Brain pericyte (primary cell): ENCODE results near the gene CDC25B.

ENCODE experiments used
- DNase-seq: peaks from one replicate; pipeline ENCODE4 v3.0.0-alpha.2; 2012; ENCODE audit warnings: low read depth, low spot score

Gene CDC25B

GRCh38 chr20:3795511-3796468 lies at the start of gene CDC25B:
CDC25B (plus strand) TSS chr20:3796310; CDS start chr20:3796532, 222 bp downstream.
- DNase-seq = peak; percentile 71

GRCh38 chr20:3747471-3747870 lies 48.6 kb upstream of the CDC25B start:
- DNase-seq = no peak

GRCh38 chr20:3748073-3748472 lies 48.0 kb upstream of the CDC25B start:
- no peak for DNase-seq

- no peak for DNase-seq
Measured at GRCh38 chr20:3749087-3749688, 46.9 kb upstream of the CDC25B start.

GRCh38 chr20:3749689-3750531 lies 46.2 kb upstream of the CDC25B start:
- no peak for DNase-seq

GRCh38 chr20:3751305-3751674 lies 44.8 kb upstream of the CDC25B start:
- no peak for DNase-seq

- DNase-seq = no peak
Measured at GRCh38 chr20:3751675-3752385, 44.3 kb upstream of the CDC25B start.

GRCh38 chr20:3752386-3752759 lies 43.7 kb upstream of the CDC25B start:
- no peak for DNase-seq

GRCh38 chr20:3753098-3753497 lies 43.0 kb upstream of the CDC25B start:
- no peak for DNase-seq

GRCh38 chr20:3753501-3754275 lies 42.4 kb upstream of the CDC25B start:
- no peak for DNase-seq

- no peak for DNase-seq
Measured at GRCh38 chr20:3754276-3754630, 41.9 kb upstream of the CDC25B start.

- DNase-seq = no peak
Measured at GRCh38 chr20:3755269-3755668, 40.8 kb upstream of the CDC25B start.

- DNase-seq = no peak
Measured at GRCh38 chr20:3755814-3756480, 40.2 kb upstream of the CDC25B start.

- DNase-seq = no peak
Measured at GRCh38 chr20:3757268-3757667, 38.8 kb upstream of the CDC25B start.

GRCh38 chr20:3758566-3758965 lies 37.5 kb upstream of the CDC25B start:
- DNase-seq = no peak

GRCh38 chr20:3759316-3759823 lies 36.7 kb upstream of the CDC25B start:
- DNase-seq = no peak

- no peak for DNase-seq
Measured at GRCh38 chr20:3759884-3760283, 36.2 kb upstream of the CDC25B start.

- no peak for DNase-seq
Measured at GRCh38 chr20:3760655-3761348, 35.3 kb upstream of the CDC25B start.
